WTC11 (cell line): Measurements from ENCODE around the gene CXCL5.

Experiments
- ATF1 ChIP-seq: sonication (generic); formaldehyde crosslinking; IDR thresholded peaks from 2 replicates; pipeline ENCODE4 v1.8.1; 2023; ENCODE audit warnings: mild to moderate bottlenecking, moderate library complexity, missing genetic modification reagents
- CTCF ChIP-seq: fragments of 200-600 bp; IDR thresholded peaks from 2 replicates; pipeline ENCODE4 v1.8.0; 2022; ENCODE audit warnings: antibody characterized with exemption
- ELF4 ChIP-seq: sonication (generic); formaldehyde crosslinking; IDR thresholded peaks from 2 replicates; pipeline ENCODE4 v1.8.1; 2022; ENCODE audit warnings: low read depth, mild to moderate bottlenecking, moderate library complexity, missing genetic modification reagents
- ESRRA ChIP-seq: sonication (generic); formaldehyde crosslinking; IDR thresholded peaks from 2 replicates; pipeline ENCODE4 v1.8.1; 2022; ENCODE audit warnings: mild to moderate bottlenecking, missing genetic modification reagents, borderline replicate concordance
- FOXP4 ChIP-seq: sonication (generic); formaldehyde crosslinking; IDR thresholded peaks from 2 replicates; pipeline ENCODE4 v1.8.0; 2022; ENCODE audit warnings: mild to moderate bottlenecking, missing genetic modification reagents
- MXD4 ChIP-seq: fragments of 250-450 bp; sonication (Bioruptor Pico); IDR thresholded peaks from 2 replicates; pipeline ENCODE4 v1.8.0; 2021; ENCODE audit warnings: mild to moderate bottlenecking, moderate library complexity, borderline replicate concordance
- SP1 ChIP-seq: sonication (generic); formaldehyde crosslinking; conservative IDR thresholded peaks from 2 replicates; pipeline ENCODE4 v1.8.1; 2022; ENCODE audit warnings: missing genetic modification reagents
- USF2 ChIP-seq: sonication (generic); formaldehyde crosslinking; IDR thresholded peaks from 2 replicates; pipeline ENCODE4 v1.8.1; 2023; ENCODE audit warnings: mild to moderate bottlenecking, missing genetic modification reagents, moderate library complexity
- ZBTB43 ChIP-seq: sonication (generic); formaldehyde crosslinking; IDR thresholded peaks from 2 replicates; pipeline ENCODE4 v1.8.1; 2023; ENCODE audit warnings: mild to moderate bottlenecking, missing genetic modification reagents
- ZNF423 ChIP-seq: fragments of 250-450 bp; sonication (Bioruptor Pico); IDR thresholded peaks from 2 replicates; pipeline ENCODE4 v2.1.2; 2022; ENCODE audit warnings: mild to moderate bottlenecking, moderate library complexity

GRCh38 chr4:74005528-74005927 is 7.1 kb upstream of the CXCL5 start:
- TF ChIP-seq FOXP4 (CRISPR knock-in tag) (no peak), ZBTB43 (CRISPR knock-in tag) (no peak), ELF4 (CRISPR knock-in tag) (no peak), ZNF423 (CRISPR knock-in tag) (no peak), CTCF (no peak), MXD4 (CRISPR knock-in tag) (no peak), SP1 (CRISPR knock-in tag) (no peak), ESRRA (no peak), ATF1 (no peak), USF2 (CRISPR knock-in tag) (no peak)
